ENCODE results near the gene CST9.
A peak's percentile ranks its signal among the peaks of the same experiment; 100 is the strongest.
"Not testable (repeated sequence)": the region's sequence is repeated elsewhere in the genome, so short reads cannot be mapped to it uniquely, and the experiment has no call there.

Gene CST9

DNA sequence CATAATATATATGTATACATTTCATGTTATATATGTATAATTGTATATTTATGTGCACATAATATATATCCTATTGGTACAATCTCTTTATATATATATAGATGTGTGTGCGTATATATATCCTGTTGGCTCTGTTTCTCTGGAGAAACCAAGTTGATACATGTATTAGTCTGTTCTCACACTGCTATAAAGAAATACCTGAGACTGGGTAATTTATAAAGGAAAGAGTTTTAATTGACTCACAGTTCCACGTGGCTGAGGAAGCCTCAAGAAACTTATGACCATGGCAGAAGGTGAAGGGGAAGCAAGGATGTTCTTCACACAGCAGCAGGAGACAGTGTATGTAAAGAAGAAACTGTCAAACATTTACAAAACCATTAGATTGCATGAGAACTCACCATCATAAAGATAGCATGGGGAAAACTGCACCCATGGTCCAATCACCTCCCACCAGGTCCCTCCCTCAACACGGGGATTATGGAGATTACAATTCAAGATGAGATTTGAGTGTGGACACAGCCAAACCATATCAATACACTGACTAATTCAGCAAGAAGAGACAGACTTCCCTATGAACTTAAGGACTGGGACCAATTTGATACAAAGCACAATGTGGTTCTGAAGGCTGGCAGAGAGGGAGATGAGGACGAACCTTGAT is 18.1 kb upstream of the CST9 start:
- DNase-seq = no peak

DNA sequence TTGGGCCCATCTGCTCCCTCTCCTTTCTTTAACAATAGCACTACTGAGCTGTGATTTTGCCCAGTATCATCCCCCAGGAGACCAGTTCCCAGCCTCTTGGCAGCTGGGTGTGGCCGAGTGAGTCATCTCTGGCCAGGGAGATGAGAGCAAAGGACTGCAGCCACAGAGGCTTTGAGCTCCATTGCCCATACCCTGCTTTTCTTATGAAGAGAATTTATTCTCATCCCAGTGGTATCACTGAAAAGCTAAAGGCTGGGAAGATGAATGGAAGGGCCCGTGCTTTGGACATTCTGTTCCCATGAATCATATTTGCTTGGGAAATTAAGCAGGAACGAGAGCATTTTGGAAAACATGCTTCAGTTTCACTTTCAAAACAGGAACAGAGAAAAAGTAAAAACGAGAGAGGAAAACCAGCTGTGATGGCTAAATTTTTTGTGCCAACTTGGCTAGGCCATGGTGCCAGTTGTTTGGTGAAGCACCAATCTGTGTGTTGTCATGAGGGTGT is 17.2 kb upstream of the CST9 start:
- no peak for DNase-seq

DNA sequence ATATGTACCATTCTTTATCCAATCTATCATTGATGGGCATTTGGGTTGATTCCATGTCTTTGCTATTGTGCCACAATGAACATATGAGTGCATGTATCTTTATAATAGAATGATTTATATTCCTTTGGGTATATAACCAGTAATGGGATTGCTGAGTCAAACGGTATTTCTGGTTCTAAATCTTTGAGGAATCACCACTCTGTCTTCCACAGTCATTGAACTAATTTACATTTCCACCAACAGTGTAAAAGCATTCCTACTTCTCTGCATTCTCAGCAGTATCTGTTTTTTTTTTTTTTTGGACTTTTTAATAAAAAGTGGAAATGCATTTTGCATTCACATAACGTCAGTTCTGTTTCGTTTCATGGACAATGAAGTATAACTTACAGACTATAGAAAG is 16.7 kb upstream of the CST9 start:
- not testable (repeated sequence) for DNase-seq

DNA sequence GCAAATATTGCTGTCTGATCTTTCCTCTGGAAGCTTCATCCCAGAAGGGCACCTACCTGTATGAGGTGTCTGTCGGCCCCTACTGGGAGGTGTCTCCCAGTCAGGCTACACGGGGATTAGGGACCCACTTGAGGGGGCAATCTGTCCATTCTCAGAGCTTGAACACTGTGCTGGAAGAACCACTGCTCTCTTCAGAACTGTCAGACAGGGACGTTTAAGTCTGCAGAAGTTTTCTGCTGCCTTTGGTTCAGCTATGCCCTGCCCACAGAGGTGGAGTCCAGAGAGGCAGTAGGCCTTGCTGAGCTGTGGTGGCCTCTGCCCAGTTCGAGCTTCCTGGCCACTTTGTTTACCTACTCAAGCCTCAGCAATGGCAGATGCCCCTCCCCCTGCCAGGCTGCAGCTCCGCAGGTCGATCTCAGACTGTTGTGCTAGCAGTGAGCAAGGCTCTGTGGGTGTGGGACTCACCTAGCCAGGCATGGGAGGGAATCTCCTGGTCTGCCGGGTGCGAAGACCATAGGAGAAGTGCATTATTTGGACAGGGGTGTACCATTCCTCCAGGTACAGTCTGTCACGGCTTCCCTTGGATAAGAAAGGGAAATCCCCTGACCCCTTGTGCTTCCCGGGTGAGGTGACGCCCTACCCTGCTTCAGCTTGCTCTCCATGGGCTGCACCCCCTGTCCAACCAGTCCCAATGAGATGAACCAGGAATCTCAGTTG is 15.1 kb upstream of the CST9 start:
- not testable (repeated sequence) for DNase-seq

DNA sequence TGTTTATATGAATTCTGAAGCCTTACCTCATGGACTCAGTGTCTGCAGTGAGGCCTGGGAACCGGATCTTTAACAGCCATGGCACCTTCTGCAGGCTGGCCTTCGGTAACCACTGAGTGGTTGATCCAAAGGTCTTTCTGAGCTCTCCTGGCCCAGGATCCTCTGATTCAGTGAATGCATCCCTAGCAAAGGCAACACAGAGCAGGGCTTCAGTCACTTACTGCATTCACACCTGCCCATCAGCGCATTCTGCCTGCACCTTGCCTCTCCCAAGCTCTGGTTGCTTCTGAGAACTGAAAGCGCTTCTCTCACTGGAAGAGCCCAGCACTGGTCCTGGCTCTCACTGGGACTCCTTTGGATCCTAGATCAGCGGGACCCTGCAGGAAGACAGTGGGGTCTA is 8.4 kb upstream of the CST9 start:
- no peak for DNase-seq

DNA sequence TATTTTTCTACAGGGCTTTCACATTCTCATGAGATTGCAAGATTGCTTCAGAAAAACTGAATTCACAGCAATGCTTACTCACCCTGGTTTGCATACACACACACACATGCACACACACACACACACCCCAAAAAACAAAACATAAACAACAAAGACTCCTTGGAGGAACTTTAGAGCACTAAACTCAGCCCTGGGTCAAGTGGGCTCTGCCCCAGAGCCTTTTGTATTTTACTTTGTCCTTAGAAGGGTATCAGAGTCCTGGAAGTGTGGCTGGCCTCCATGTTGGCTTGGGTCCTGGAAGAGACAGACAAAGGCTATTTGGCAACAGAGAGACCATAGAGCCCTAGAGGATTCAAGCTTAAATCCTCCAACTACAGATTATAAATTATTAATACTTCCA is 8.0 kb upstream of the CST9 start:
- DNase-seq = no peak

DNA sequence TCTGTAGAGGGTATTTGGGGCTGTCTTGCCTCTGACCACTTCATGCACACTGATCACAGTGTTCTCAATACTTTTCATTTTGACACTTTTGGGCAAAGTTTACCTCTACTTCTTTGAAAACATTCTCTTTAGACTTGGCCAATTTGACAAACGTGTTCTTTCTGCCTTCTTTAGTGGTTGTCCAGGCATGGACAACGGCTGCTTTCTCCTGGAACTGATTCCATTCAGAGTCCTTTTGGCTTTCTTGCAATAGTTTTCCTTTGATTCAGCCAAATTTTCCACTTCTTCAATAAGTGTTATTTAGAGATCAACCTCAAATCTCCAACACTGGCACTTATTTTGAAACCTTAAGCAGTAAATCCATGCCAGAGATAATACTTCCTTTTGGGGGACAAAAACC is 6.7 kb upstream of the CST9 start:
- DNase-seq = no peak

DNA sequence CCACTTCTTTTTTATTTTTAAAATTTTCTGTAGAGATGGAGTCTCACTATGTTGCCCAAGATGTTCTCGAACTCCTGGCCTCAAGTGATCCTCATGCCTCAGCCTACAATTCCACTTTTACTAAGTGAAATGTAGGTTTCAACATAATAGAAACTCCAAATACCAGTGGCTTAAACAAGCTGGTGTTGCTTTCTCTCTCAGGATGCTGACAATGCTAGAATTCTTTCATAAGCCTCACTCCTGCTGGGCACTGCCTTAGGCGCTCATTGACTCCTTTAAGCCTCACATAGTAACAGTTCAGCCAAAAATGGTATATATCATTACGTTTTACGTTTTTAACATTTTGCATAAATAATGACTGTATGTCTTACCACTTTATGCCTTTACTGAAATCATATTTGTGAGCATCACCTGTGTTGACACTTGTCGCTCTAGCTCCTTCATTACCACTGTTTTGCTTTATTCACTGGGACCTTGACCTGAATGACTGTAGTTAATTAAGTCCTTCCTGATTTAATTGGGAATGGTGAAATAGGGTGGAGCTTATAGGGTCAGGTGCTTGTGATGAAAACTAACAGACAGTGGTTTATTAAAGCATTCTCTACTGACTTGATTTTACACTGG is 3.9 kb upstream of the CST9 start:
- DNase-seq = no peak

DNA sequence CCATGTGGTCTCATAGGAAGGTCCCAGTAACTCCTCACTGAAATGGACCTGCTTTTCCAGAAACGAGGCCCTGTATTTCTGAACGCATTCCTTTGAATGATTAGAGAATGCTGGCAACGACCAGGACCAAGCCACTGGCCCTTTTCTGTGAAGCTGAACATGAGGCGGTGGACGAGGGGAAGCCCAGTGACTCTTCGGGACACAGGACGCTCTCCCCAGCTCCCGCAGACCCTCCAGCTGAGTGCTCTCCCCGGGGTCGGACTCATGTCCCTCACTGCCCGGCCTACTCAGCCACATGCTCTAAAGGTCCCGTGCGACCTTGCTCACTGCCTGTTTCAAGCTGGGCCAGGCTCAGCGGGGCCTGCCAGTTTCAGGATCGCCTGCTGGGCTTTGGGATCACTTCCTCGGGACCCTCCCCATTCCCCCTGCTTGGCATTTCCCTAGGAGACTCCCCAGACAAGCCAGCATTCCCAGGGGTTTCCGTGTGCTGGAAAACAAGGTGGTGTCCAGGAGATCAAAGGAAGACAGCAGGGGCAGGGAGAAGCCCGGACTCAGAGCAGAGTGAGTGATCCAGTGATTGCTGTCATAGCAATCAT is 2.6 kb upstream of the CST9 start:
- DNase-seq = no peak

DNA sequence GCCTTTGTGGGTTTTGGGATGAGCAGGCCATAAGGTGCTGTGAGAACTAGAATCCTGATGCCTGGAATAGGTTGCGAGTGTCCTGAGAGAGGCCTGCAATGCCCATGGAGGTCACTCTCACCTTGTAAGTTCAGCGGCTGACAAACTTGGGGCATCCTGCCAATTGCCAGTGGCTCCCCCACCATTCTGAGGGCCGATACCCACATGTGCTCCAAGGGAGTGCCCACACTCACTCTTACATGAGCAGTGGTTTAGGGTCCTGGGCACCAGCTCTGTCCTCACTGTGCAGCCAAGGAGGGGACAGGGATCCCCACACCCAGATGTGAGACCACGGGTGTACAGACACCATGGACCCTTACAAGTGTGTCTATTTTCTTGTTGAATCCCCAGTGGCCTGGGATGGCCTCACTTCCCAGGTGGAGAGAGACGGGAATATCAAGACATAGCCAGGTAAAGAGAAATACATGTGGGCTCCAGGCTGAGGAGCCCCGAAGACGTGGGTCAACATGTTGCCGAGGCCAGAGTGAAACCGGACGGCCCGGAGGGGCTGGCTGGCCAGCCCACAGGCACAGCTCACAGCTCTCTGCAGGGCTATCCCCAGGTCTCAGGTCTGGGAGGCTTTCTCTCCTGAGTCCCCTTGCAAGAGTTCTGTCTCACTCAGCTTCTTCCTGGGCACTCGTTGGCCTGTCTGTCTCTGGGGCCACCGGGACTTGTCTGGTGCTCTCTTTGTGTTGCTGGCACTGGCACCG is 2.0 kb upstream of the CST9 start:
- no peak for DNase-seq

DNA sequence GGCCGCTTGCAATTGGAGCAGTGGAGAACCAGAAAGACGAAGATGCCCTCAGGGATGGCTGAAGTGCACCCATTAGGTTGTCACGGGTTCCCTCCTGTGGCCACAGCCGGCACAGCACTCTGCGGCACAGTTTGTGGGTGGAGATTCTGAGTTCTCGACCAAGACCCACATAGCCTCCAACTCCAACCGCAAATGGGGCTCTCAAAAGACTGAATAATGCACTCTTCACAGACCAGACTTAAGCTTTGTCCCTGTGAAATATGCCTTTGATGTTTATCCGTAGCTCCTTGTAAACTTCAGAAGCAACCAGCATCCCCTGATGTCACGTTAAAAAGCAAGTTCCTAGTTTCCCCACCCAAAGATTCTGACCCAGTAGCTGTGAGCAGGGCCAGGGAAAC is 934 bp upstream of the CST9 start:
- DNase-seq = peak; percentile 29

DNA sequence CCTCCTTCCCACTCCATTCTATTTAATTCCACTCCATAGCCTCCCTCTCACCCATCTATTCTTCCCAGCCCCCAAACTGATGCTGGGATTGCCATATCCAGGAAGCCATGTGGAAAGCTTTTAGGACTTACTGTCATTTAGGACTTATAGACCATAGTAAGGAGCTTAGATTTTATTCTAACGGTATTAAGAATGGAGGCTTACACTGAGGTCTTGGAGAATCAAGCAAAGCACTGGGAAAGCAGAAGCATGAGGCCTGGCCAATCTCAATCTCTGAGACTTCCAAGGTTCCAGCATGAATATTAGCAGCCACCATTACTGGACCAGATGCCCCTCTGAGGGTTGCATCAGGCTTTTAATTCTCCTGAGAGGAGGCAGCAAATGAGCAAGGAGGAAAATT is 1.4 kb downstream of the CST9 start:
- DNase-seq = no peak

DNA sequence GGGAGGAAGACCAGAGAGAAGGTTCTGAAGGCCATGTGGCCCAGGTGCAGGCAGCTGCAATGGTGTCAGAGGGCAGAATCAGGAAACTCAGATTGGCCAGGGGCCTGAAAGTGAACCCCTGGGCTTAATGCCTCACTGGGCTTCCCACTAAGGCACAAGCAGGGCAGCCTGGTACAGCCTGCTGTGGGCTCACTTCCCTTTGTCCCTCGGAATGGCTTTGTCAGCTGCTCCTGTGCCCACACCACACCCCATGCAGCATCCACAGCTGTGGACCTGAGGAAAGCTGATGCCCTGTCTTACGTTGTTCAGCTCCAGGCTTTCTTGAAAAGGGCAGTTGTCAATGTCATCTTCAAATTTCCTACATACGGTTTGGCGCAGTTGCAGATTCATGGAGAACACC is 2.4 kb downstream of the CST9 start:
- no peak for DNase-seq

DNA sequence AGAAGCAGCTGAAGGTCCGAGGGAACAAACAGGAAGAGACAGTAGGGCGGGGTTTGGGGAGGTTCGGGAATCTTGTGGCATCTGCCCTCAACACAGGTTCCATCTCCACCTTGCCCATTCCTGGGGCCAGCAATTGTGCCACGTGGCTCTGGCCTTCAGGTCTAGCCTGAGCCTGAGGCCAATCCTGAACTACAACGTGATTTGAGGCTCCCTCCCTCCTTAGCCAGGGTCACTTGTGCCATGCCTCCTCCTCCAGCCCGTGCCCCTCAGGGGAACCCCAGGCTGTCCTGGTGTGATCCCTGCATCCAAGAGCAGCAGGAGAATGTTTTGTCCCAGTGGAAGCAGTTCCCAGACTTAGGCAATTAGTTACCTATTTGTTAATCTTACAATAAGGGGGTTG is 3.0 kb downstream of the CST9 start:
- DNase-seq = no peak

DNA sequence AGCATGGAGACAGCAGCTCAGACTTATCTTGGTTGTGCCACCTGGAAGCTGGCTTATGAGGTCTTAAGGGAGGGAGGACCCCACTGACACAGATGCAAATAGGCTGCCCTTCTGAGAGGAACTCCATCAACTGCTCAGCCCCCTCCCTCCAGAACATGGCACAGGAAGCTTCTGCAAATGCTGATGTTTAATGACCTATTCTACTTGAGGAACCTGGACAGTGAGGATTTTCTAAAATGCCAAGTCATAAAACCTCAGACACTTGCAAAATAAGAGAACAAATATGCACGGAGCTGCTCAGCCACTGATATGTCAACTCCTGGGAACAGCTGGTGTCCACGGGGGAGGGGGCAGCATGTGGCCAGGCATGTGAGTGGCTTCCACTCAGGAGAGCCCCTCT is 3.5 kb downstream of the CST9 start:
- no peak for DNase-seq

DNA sequence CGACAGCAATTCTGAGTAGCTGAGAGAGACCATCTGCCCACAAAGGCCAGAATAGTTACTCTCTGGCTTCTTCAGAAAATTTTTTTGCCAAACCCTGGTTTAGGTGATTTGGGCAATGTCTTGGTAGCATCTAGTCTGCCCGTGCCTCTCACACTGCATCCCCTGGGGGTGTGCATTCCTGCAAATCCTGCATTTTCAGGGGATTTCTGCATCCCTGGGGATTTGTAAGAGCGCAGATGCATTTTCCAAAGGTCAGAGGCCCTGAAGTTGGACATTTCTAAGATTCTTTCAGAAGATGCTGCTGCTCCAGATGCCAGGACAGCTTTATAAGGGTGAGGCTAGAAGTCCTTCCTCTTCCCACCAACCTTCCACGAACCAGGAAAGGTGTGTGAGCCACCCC is 4.0 kb downstream of the CST9 start:
- DNase-seq = no peak

DNA sequence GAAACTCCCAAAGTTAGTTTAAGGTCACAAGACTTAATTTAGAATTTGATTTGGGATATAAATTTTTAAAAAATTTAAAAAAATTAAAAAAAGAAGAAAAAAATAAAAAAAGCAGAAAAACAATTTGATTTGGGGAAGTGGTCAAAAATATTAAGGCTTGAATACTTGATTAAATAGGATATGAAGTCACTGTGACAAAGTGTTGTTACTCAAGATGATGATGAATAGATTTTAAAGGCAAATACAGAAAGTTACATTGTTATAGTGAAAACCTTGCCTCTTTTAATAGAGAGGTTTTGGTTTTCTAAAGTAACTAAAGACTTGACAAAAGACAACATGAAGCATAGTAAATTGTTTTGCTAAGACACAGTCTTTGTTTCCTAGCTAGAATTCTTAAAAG is 7.2 kb downstream of the CST9 start:
- DNase-seq = no peak

DNA sequence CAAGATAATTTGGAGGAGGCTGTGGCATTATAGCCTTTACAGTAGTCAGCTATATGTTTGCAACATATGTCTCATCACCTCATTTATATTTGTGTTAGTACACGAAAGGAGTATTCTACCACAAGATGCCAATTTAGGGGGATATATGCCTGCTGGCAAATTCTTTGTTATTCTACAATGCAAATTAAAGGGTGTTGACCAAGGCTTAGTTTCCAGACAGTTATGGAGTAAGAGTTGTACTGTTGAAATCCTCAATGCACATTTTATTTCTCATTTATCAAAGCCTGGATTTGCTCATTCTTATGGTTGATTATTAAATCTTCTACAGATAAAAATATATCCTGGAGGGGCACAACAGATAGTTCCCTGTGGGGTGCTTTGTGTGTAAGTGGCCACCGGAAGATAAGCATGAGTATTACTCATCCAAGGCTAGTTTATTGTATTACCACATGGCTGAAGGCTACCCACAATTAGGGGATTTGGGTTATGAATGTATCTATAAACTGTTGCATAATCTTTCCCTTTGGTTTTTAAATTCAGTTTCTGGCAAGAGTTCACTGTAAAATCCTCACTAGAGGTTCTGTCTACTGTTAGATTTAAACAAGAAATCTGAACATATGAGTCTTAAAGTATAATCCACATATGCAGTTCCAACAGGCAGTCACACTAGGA is 9.0 kb downstream of the CST9 start:
- DNase-seq = no peak

DNA sequence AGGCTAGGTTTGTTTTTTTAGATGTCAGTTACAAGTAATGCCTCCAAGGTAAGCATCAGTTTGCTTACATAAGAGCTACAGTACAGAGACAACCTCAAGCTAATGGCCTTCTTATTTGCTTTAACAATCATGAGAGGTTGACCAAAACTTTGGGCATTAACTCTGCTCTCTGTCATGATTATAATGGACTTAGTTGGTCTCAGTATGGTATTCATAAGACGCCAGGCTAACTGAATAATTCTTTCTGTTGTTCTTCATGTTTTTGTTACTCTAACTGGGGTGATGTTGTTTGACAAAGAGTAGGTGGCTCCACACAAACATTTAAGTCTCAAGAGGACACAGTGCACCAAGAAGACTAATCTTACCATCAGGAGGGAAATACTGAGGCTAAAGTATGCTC is 9.8 kb downstream of the CST9 start:
- no peak for DNase-seq

DNA sequence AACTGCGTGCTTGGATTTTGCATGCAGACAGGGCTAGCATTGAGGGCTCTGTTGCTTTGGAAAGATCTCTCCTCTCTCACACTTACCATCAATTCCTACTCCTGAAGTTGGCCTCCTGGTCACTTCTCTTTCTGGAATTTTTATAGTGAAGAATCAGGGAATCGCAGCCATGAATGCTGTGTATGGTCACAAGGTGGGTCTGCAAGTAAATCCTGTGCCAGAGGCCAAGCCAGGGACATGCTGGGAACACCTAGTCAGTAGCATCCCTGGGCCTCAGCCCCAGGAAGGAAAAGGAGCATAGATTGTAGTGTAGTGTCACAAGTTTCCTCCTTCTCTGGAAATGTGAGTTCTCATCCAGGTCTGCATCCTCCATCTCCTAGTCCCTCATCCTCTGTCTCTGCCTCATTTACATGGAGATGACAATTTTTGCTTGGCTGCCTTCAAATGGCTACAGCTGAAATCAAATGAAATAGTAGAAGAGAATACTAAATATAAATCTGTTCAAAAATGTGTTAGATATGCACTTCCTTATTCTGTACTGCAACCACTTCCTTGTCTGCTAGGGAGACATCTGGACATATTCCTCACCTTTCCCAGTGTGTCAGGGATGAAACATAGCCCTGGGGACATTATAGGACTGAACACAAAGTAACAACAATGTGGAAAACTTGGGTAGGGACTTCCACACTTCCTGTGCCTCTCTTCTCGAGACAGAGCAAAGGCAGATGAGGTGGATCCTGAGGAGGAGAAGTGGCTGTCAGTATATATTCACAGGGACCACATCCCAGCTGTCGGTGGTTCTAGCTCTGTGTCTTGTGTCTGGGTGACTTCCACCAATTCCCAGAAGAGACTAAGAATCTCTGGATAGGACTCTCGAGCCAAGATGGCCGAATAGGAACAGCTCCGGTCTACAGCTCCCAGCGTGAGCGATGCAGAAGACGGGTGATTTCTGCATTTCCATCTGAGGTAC is 17.0 kb downstream of the CST9 start:
- DNase-seq = no peak

DNA sequence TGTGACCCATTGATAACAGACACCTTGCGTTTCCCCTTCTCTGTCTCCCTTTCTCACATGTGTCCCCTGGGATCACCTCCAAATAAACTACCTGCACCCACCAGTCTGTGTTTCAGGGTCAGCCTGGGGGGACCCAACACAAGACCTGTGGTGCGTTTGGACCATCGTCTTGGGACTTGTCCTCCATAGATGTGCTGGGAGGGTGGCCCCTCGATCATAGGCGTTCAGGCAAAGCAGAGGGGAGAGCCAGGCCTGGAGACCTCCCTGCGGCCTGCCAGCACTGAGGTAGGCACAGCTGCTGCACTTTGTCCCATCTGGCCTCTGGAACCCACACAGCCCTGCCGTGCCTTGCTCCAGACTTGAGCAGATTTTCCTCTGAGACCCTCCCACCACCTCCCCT is 18.1 kb downstream of the CST9 start:
- DNase-seq = no peak

Measured in effector CD8-positive, alpha-beta T cell (primary cell).